8988T (cell line): ENCODE measurements around the gene WSCD1.

Experiments used
- DNase-seq: peaks from one replicate; pipeline ENCODE4 v3.0.0; 2011

Gene WSCD1

DNA sequence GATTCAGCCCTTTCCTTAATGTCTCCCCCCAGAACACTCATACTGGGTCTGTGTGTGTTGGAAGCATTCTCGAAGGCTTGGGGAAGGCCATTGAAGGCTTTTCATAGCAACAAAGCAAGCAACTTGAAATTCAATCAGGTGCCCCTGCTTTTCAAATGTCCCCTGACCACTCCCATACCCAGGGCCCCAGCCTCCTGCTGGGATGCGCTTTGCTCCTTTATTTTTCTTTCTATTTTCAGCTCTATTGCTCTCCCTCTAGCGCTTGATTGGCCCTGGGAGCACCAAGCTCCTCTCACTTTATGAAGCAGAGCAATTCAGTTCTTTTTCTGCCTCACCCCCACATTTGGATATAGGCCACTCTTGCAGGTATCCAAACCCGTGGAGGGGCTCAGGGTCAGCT lies 92.0 kb downstream of the WSCD1 start:
- DNase-seq = no peak

DNA sequence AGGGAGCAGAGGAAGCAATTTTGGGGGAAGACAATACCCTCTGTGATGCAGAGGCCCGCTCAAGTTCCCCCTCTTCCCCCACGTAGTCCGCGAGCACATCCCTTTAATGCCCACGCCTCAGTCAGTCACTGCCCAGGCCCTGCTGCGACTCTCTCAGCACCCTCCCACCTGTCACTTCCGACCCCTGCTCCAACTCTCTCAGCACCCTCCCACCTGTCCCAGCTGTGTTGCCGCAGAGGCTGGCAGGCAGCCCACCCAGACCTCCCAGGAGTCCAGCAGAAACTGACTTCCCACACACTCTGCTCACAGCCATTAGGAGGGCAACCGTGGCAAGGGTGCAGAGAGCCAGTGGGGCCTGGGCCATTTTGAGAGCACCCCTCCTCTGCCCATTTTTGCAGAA lies 92.7 kb downstream of the WSCD1 start:
- DNase-seq = no peak

DNA sequence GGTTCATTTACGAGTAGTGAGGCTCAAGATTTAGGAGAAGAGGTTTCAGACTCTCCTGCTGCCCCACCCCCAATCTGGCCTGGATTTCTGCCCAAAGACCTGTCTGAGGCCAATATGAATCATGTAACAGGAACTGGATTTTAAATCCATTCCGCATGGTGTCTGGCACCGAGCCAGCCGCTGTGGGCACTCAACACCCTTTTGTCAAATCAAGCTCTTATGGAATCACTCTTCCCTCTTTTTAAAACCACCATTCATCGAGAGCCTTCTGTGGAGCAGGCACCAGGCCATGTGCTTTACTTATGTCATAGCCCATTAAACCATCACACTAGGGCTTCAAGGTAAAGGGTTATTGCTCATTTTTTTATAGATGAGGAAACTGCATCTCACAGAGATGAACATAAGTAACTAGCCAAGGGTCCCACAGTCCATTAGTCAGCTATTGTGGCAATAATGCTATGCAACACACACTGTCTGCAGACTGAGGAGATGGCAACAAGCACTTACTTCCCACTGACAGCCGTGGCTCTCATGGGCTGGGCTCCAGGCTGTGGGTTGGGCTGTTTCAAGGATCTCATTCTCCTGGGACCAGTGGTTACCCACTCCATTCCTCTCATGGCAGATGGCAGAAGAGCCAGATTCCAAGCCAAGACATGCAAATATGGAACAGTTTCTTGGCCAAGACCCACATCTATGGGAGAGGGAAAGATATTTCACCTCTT lies 93.6 kb downstream of the WSCD1 start:
- no peak for DNase-seq

DNA sequence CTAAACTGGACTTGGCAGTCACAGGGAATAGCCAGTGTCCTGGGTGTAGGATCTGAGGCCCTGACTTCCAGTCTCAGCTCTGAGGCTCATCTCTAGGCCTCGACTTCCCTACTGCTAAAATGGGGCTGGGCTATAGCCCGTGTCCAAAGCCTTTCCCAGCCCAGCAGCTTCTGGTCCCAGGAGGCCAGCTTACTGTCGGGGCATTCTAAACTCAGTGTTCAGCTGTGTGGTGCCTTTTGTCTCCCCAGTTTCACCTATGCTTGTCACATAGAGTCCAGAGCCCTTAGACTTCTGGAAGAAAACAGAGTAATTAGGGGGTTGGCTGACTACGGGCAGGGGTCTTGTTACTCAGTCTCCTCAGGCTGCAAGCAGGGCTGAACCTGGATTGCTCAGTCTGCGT lies 94.8 kb downstream of the WSCD1 start:
- no peak for DNase-seq

DNA sequence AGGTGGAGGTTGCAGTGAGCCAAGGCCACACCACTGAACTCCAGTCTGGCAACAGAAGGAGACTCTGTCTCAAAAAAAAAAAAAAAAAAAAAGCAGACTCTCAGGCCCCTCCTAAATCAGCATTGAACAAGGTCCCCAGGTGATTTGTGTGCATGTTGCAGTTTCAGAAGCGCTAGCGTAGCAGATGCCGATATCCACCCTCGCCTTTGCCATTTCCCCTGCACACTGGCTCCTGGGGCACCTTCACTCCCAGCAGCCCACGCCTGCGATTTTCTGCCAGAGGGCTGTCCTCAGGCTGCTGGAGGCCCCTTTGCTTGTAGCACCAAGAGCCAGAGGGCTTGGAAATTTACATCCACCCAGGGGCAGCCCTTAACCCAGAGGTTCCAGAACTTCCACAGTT lies 95.6 kb downstream of the WSCD1 start:
- DNase-seq = no peak

DNA sequence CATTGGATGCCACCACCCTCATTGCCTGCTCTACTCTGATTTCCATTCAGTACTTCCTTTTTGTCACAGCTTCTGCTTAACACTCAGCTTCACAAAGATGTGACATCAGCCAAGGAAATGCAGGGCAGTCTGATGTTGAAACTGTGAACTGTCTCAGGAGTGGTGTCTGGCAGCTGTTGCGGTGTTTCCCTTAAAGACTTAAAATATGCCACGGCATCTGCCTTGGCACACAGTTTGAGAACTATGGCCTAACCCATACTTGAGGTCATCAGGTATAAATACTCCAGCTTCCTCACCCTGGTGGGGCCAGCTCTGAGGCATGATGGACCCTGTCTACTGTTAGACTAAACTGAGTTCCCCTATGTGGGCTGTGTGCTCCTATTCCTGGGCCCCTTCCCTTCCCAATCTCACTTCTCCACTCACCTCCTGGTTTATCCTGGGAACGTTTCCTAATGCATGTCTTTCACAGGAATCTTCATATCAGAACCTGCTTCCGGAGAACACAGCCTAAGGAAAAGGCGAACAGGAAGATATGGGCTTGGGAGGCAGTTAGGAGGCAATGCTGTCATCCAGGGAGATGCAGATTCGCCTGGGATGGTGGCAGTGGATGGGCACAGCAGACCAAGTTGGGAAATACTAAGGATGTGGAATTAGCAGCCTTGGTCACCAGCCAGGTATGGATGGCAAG lies 96.5 kb downstream of the WSCD1 start:
- DNase-seq = no peak

DNA sequence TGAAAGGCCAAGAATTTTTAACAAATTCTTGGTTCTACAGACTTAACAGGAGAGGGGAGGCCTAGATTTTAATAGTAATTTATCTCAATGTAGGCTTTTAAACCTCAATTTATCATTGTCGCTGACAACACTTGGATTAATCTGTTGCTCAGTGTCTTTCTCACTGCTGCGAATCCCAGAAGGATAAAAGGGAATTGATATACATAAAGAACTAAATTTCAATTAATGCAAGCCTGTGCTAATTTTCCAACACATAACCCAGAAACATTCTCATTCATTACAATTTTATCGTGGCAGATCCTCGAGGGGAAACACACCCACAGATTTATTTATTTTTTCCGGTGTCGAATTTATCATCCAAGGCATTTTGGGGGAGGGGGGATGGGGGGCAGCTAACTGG lies 98.1 kb downstream of the WSCD1 start:
- DNase-seq = no peak

DNA sequence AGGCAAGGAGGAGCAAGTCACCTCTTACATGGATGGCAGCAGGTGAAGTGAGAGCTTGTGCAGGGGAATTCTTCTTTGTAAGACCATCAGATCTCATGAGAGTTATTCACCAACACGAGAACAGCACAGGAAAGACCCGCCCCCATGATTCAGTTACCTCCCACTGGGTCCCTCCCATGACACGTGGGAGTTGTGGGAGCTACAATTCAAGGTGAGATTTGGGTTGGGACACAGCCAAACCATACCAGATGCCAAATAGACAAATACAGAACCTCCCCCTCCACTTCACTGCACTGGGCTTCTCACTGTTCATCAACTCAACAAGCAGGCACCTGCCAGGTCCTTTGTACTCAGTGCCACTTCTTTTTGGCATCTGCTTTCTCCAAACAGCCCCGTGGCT lies 100.2 kb downstream of the WSCD1 start:
- DNase-seq = no peak

DNA sequence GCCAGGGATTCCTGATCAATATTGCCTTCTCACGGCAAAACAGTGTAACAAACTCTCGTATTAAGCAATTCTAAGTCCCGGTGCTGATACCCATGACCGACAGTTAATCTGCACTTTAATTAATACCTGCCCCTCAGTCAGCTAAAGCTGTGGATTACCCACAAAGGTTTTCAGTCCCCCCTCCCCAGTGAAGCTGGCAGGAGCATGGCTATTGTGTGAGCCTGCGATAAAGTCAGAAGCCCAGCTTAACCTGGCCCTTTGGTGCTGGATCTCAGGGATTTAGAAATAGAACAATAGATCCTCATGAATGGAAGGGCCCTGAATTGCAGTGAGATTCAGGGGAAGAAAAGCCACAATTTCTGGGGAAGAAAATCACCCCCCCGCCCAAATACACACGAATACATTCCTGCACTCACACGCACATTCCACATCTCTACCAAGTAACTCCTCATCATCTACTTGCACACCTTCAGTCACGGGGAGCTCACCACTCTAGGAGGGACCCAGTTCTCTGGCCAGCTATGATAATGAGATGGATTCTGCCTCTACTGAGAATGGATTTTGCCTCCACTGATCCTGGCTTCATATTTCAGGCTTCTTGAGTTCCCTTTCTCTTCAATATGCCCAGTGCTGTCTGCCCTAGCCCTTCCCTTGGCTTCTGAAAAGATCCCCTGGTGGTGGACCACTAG lies 102.6 kb downstream of the WSCD1 start:
- no peak for DNase-seq

DNA sequence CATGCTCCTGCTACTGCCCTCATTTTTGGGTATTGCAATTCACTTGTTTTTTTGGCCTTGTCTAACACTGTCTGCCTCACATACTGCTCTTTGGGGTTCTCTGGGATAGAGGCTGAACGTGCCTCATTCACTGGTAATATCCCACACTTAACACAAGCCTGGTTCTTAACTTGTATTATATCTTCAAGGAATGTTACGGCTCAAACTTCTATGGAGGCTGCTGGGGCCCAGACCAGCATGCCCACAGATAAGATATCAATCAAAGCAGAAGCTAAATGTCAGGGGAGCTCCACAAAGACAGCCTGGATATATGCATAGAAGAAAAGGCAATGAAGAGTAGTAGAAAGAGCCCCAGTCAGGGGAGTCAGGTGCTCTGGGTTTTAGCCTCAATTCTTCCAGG lies 103.5 kb downstream of the WSCD1 start:
- DNase-seq = no peak
